Stimulated activated CD8-positive, alpha-beta memory T cell treated with anti-CD3 and anti-CD28 coated beads, Interleukin-12 subunit alpha, Interleukin-12 subunit beta, amount 100 ng/mL, for 4 hours (primary cell): ENCODE data around the gene DPP10.
"Not testable (repeated sequence)": the region's sequence is repeated elsewhere in the genome, so short reads cannot be mapped to it uniquely, and the experiment has no call there.

Experiments used
- DNase-seq: peaks from one replicate; pipeline ENCODE4 v3.0.0-alpha.2; 2020; ENCODE audit warnings: low read depth

DPP10 gene

GRCh38 chr2:114724454-114724853 lies 282.0 kb downstream of the DPP10 start:
- no peak for DNase-seq

DNA sequence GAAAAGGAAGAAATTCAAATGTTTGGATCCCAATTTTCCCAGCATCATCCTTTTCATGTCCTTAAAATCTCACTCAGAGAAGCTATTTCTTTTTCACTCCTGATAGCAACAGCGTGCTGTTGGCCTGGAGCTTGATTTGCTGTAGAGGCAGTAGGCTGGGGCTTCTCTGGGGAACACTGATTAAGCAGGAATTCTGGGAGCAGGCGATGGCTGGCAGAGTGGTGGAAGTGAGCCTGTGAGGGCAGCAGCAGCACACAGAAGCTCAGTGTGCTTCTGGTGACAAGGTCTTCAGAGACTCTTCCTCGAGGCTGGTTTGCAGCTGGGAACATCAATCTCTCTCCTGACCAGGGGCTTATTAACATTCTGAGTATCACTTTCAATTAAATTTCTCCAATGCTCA lies 284.6 kb downstream of the DPP10 start:
- no peak for DNase-seq

DNA sequence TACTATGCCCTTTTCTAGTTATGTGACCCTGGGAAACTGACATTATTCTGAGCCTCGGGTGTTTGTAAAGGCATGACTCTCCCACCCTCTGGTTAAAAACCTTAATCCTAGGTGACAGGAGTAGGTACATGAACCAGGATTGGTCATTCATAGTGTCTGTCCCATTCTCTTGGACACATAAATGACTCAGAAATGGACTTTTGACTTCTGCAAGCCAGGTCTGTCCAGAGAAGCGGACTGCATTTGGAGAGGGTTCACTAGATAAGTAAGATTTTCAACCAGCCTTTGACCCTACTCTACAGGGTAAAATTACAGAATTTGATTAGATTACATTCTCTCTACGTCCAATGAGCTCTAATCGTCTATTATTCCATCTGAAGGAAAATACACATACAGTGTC lies 285.9 kb downstream of the DPP10 start:
- no peak for DNase-seq

- no peak for DNase-seq
These were observed 286.6 kb downstream of the DPP10 start for GRCh38 chr2:114729026-114729425.

- no peak for DNase-seq
These were observed 292.7 kb downstream of the DPP10 start for GRCh38 chr2:114735126-114735525.

GRCh38 chr2:114742245-114742644 lies 299.8 kb downstream of the DPP10 start:
- no peak for DNase-seq

DNA sequence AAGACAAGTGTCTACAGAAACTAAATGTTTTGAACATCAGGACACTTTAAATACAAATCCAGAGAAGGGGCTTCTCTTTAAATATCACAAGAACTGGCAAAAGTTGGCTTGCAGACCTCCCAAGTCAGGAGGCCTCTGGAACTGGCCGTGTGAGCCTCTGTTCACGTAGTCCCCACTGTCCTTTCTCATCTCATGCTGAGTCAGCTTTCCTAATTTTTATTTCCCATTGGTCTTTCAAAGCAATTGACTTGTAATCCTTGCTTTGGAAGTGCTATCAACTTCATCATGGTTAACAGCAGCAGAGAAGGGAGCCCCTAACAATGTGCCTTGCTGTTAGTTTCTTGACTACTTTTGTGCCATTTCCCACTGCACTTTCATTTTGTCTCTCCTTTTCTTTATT lies 303.3 kb downstream of the DPP10 start:
- no peak for DNase-seq

DNA sequence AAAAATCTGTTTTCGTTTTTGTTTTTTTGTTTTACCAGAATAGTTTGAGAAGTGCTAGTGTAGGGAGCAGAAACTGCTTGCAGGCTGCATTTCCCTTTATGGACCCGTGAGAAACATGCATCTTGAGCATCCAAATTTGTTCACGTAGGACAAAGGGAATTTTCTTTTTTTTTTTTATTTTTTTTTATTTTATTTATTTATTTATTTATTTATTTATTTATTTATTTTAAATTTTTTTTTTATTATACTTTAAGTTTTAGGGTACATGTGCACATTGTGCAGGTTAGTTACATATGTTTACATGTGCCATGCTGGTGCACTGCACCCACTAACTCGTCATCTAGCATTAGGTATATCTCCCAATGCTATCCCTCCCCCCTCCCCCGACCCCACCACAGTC lies 305.7 kb downstream of the DPP10 start:
- not testable (repeated sequence) for DNase-seq

DNA sequence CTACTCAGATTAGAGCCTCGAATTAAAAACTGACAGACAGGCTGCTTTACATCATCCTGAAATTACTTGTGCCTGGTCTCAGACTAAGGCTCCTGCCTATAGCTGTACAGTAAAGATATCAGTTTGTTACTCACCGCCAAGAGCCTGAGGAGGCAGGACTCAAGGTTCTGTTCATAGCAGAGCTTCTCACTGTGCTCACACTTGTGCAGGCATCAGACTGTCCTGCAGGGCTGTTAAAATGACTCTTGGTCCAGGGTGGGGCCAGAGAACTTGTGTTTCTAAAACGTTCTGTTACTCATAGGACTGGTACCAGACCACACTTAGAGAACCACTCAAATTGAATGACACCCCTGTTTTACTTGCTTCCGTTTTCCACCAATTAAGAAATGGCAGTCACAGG lies 310.0 kb downstream of the DPP10 start:
- no peak for DNase-seq

DNA sequence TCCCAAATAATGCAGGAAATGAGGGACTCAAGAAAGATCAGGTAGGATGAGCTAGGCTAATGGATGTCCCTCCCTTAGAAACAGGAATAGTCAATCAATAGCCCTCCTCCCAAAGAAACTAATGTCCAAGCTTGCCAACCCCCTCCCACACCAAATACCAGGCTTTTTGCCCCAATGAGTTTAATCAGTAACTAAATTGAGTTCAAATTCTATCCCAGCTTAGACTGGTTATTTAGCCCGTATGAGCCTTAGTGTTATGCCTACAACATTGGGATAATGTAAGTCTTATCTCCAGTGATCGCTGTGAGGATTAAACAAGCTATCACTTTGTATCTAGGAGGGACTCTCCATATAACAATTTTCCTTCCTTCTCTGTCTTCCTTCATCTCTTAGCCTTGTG lies 310.7 kb downstream of the DPP10 start:
- no peak for DNase-seq

DNA sequence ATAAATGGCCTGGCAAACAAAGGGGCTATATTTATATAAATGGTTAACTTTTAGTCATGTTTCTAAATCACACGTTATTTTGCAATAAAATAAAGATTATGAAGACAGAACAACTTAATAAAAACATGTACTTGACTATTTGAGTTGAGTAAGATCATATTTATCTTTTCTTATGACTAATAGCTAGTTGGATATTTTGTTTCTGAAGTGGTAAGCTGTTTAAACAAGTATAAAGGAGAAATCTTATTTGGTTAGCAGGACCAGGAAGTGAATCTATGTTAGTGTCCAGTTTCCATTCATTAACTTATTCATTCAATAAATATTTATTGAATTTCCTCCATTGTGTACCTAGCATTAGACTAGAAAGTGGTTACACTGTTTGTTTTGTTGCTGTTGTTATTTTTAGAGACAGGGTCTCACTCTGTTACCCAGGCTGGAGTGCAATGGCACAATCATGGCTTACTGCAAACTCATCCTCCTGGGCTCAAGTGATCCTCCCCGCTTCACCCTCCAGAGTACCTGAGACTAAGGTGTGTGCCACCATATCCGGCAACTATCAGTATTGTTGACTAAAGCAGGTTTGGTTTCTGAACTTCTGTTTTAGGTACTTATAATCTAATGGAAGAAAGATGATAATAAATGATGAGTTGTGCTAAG lies 312.6 kb downstream of the DPP10 start:
- no peak for DNase-seq

- DNase-seq: no peak
These were observed 319.9 kb downstream of the DPP10 start for GRCh38 chr2:114762376-114762775.

- DNase-seq: no peak
These were observed 320.5 kb downstream of the DPP10 start for GRCh38 chr2:114762986-114763385.

DNA sequence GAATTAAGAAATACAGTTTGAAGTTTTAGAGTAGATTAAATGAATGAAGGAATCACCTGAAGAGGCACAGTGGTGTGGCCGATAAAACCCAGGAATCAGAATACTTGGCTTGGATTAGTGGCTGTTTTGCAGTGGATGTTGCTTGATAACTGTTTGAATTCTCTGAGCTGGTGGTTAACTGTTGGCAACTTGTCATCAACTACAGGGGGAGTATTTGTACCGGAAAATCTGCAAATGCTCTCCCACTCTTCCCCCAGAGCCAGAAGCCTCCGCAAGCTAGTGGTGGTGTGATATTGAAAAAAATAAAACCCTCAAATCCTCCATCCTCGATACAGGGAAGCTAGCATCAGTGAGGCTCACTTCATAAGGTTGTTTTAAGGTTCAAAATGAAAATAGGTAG lies 326.7 kb downstream of the DPP10 start:
- no peak for DNase-seq

- no peak for DNase-seq
These were observed 327.6 kb downstream of the DPP10 start for GRCh38 chr2:114769991-114770390.

DNA sequence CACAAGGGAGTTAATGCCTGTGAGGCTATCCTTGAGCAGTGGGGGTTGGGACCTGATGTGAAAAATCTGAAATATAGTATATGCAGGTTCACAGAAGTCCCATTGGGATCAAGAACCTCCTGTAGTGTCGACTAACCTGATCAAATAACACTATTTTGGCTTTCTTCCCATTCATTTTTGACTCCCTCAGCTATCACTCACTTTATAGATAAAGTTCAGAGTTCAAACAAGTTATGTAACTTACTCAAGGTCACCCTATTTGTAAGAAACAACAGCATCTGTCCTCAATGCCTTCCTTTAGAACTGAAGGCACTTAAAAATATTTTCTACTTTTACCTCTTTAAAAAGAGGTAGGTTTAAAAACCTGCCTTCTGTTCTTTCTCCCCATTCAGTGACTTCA lies 341.6 kb downstream of the DPP10 start:
- no peak for DNase-seq

DNA sequence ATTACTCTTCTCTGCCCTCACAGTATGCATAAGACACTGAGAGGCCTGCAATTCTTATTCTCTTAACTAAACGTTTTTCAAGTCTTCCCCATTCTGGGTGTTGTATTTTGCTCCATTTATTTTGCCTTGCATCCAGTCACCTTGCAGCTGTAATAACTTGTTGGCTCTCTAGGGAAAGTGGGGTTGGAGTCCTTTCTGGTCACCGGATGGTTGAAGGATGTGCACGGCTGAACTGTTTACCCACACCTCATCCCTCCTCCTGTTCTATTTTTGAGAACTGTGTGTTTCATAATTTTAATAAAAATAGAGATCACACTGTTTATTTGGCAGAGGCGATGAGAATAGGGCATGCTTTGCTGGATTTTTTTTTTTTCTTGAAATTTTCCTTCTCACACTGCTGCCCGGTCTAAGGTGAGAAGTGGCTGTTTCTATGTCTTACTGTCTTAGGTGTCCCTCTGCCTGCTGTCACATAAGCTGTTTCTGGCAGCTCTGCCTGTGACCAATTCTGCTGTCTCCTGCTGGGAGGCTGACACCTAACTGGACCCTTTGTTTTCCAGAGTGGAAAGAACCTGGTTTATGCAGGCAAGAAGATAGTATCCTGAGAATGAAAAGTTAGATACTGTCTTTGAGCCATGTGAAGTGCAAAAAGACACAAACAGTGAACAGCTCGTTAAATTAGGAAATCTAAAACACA lies 342.6 kb downstream of the DPP10 start:
- DNase-seq: no peak

GRCh38 chr2:114786901-114787300 lies 344.5 kb downstream of the DPP10 start:
- DNase-seq: no peak

DNA sequence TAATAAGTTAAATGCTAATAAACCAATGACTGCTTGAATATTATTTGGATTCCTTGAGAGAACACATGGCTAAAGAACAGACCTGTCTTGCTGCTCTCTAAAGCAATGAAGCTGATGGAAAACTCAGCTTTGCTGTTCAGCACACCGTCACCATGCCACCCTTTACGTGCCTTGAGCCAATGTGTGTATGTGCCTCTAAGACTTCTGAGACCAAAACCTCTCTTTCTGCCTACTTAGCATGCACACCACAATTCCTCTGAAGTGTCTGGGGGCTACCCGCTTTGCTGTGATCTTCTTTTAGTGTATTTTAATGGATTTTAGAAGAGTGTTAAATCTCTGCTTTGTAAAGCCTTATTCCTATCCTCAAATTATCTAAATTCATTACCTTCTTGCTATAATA lies 345.0 kb downstream of the DPP10 start:
- no peak for DNase-seq

DNA sequence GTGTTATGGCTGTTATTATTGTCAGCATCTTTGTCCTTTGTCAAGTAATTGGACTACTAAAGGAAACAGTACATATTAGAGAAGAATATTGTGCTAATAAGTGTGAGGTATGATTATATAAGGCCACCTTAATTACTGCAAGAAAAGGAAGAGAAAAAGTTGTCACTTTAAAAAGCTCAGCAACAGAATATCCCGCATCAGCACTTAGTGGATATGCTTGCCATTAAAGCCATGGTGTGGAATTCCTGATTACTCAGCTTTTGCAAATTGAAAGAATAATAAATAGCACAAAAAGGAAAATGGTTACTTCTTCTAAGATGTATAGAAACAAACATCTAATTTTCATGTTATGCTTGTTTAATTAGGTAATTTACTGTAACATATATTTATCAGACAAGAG lies 347.5 kb downstream of the DPP10 start:
- no peak for DNase-seq

DNA sequence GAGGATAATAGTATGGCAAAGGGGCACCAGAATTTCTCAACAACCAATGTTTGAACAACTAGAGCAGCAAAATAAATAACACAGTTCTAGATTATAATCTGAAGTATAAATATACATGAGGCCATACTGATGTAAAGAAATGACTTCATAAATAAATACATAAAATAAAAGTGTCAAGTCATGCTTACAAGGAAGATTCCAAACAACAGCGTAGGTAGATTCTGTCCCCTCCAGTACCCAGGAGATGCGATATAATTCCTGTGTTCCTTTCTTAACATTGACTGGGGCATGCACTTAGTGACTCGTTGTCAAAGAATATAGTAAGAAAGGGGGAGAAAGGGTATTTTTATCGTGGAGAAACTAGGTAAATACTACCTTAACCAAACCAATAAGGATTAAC lies 355.1 kb downstream of the DPP10 start:
- DNase-seq: no peak

DNA sequence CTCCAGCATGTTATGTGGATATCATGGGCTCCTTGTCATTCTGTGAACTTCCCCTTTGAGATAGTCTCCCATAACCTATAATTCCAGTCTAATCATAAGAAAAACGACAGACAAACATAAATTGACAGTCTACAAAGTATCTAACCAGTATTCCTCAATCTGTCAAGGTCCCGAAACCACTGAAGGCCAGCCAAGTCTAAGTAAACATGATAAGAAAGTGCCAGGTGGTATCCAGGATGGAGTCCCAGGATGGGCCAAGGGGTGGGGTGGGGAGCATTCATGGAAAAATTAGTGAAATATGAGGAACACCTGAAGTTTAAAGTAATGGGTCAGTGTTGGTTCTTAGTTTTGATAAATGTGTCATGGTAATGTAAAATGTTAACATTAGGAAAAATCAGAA lies 355.5 kb downstream of the DPP10 start:
- no peak for DNase-seq

GRCh38 chr2:114800371-114800770 lies 357.9 kb downstream of the DPP10 start:
- DNase-seq: no peak

- no peak for DNase-seq
These were observed 362.8 kb downstream of the DPP10 start for GRCh38 chr2:114805195-114805594.
